Retina (tissue), 1 donor: ENCODE results near the gene GOSR2.
"Not testable (repeated sequence)": the region's sequence is repeated elsewhere in the genome, so short reads cannot be mapped to it uniquely, and the experiment has no call there.

Experiments
- DNase-seq: peaks from one replicate; pipeline ENCODE4 v3.0.0-alpha.2; 2016

The GOSR2 gene

GRCh38 chr17:46935658-46936266 lies 12.8 kb downstream of the GOSR2 start:
- DNase-seq: no peak

GRCh38 chr17:46940692-46941404 lies 17.9 kb downstream of the GOSR2 start:
- DNase-seq: peak; percentile 79

- peak; percentile 60 for DNase-seq
These were observed 19.7 kb downstream of the GOSR2 start for GRCh38 chr17:46942441-46943217.

DNA sequence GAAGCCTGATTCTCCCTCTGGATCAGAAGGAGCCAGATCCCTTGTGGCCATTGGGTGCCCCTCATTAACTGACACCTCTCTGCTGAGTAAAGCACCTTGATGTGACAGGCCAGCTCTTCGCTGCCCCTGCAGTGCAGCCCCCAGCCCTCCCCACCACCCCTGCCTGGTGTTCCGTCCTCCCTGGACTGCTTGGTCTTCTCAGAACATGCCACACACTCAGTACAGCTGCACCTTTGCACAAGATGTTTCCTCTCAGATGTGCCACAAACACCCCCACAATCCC lies 20.2 kb downstream of the GOSR2 start:
- DNase-seq: no peak

DNA sequence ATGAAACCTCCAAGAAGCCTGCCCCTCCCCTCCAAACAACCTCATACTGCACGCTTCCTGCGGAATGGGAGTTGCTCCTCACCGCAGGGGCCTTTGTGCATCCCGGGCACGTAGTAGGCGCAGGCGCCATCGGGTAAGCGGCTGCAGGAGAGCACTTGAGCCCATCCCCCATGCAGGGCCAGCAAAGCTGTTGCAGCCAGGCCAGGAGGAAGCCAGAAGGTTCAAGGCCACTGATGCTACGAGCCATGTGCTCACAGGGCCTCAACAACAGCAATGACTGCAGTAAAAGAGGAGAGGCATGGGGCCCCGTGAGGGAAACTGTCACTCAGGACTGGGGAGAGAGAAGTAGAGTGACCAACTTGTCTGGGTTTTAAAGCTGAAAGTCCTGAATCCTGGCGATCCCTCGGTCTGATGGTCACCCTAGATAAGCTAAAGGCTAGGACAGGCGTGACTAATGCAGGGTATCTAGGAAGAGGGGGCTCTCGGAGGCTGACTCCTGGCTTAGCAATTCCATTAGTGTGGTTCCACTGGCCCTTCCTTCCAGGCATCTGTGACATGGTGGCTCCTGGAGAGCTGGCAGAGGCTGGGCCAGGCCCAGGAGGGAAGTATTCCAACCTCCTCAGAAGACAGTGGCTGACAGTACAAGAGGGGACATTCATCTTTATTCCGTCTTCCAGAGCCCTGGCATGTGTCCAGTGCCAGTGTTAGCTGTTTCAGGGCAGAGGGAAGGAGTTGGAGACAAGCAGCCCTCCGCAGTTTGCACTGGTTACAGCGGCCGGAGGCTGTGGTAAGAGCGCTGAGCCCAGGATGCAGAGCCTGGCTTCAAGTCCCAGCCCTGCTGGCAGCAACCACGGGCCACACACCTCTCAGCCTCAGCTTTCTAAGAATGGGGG lies 20.8 kb downstream of the GOSR2 start:
- peak; percentile 55 for DNase-seq

GRCh38 chr17:46944931-46945330 lies 22.0 kb downstream of the GOSR2 start:
- no peak for DNase-seq

- DNase-seq: no peak
These were observed 24.3 kb downstream of the GOSR2 start for GRCh38 chr17:46947216-46947615.

GRCh38 chr17:46948544-46948943 lies 25.6 kb downstream of the GOSR2 start:
- no peak for DNase-seq

DNA sequence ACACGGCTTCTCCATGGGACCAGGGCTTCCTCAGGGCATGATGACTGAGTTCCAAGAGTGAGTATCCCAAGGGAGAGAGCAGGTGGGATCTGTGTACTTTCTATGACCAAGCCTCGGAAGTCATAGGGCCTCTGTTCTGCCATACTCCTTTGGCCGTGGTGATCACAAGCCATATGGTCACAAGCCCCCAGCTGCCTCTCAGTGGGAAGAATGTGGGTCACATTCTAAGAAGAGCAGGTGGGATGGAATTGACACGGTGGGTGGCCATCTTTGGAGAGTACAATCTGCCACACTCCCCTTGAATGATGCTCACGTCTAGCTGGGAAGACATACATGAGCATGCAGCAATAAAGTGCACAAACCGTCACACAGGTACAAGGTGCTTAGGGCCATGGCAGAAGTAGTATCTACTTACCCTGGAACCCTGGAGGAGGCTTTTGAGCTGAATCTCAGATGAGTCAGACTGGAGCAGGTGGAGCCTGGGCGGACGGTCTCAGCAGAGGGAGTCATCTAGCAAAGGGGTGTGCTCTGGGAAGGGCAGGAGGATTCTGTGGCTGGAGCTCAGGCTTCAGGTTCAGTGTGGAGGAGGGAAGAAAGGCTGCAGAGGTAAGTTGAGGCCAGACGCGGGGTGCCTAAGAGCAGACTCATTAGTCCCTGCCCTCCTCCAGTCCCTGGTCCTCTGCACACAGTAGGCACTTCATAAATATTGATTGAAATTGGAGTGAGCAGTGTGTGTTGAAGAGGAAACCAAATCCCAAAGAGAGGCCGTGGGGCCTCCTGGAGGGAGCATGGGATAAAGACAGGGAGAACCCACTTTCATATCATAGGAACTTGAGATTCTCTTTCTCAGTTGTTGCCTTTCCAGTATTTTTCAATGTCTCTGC lies 26.6 kb downstream of the GOSR2 start:
- no peak for DNase-seq

DNA sequence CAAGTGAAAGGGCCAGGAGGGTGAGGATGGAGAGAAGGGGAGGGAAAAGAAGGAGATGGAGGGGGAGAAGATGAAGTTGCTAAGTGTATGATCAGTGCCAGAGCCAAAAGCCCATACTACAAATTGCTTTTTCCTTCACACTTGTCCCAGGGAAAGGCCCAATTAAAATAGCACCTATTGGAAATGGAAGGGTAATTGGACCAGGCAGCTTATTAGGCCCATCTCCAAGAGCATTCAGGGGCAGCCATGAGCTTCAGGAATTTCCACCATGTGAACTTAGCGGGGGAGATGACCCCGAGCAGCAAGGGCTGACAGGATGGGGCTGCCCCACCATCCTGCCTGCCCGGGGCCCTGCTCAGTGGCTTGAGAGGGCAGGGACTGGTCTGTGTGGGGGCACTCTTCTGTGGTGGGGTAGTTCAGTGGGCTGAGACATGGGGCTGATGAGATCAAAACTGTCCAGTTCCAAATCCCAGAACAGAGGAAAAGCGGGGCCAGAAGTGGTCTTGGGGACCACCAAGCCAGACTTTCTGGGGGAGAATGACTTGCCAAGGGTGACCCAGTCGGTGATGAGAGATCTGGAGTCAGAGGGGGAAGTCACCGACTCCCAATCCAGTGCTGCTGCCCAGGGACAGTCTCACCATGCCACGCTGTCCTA lies 27.5 kb downstream of the GOSR2 start:
- no peak for DNase-seq

DNA sequence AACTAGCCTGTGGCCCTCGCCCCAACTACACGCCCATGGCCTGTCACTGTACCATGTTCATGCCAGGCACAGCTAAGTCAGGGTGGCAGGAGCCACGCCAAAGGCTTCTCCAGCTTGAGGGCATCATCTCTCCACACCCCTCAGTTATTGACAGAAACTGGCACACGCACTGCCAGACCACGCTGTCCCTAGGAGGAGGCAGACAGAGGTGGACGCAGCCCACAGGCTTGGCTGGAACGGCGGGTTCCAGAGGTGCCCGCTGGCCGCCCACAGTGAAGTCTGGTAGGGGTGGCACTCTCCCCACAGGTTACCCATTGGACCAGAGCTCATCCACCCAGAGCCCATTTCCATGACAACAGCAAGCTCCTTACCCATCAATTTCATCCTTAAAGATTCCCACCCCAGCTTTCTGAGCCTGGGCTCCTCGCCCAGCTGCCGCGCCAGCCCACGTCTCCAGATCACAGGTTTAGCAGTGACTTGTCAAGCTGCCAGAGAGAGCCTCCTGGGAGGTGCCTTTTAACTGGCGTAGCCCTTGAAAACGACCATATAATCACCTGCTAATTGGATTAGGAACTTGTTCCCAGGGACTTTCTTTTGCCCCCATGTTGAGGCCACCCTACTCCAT lies 28.1 kb downstream of the GOSR2 start:
- no peak for DNase-seq

- no peak for DNase-seq
These were observed 28.7 kb downstream of the GOSR2 start for GRCh38 chr17:46951706-46952105.

GRCh38 chr17:46952115-46952514 lies 29.2 kb downstream of the GOSR2 start:
- no peak for DNase-seq

DNA sequence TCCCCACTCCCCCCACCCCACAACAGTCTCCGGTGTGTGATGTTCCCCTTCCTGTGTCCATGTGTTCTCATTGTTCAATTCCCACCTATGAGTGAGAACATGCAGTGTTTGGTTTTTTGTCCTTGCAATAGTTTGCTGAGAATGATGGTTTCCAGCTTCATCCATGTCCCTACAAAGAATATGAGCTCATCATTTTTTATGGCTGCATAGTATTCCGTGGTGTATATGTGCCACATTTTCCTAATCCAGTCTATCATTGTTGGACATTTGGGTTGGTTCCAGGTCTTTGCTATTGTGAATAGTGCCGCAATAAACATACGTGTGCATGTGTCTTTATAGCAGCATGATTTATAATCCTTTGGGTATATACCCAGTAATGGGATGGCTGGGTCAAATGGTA lies 30.2 kb downstream of the GOSR2 start:
- DNase-seq: not testable (repeated sequence)

DNA sequence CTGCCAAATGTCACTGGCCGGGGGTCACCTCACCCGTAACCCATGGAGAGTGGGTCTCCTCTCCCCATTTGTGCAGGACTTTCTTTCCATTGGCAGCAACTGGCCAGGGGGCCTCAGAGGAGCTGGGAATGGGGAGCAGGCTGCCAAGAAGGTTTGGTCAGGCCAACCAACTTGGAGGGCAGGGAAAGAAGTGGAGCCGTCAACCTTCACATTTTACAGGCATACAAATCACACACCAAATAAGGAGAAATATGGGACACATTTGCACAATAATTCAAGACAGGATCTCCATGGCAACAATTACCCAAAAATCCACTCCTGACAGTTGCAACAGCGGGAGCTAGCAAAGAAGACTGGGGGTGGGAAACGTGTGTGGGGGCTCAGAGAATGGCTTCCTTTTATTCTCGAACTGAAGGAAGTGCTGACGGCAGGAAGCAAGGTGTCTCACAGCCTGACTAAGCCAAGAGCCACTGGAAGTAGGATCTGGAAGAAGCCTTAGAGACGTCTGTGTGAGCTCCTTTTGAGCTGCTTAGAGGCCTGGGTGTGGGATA lies 35.2 kb downstream of the GOSR2 start:
- DNase-seq: no peak

DNA sequence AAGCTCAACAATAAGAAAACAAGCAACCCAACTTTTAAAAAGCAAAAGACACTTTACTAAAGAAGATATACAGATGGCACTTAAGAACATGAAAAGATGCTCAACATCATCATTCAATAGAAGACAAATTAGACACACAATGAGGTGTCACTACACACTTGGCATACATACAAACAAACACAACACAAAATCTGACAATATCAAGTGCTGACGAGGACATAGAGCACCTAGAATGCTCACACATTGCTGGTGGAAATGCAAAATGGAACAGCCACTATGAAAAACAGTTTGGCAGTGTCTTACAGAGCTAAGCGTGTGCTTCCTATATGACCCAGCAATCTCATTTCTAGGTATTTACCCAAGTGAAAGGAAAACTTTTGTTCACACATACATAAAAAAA lies 37.2 kb downstream of the GOSR2 start:
- DNase-seq: no peak

DNA sequence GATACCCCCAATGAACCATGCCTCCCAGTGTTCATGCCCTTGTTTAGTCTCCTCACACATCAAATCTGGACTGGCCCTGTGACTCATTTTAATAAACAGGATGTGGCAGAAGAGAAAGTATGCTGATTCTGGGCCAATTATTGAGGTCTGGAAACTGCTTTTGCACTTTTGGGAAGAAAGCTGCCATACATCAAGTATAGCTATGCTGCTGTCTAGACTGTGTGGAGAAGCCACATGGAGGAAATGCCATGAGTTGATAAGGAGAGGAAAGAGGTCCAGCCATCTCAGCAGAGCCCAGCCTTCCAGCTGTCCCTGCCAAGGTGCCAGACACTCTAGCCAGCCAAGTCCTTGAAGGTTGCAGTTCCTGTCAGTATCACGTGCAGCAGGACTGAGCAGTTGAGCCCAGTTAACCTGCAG lies 39.4 kb downstream of the GOSR2 start:
- DNase-seq: no peak

DNA sequence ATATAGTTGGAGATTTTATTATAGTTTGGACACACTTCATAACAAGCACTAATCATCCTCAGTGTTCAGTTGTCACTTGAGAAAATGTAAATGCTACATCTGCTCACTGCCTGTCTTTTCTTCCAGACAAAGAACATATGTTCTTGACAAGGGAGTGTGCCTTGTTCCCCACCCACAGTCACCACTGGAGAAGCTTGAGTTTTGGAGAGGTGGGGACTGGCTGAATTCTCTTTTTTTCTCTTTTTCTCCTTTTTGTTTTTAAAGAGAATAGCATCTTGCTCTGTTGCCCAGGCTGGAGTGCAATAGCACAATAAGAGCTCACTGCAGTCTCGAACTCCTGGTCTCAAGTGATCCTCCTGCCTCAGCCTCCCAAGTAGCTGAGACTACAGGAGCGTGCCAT lies 40.6 kb downstream of the GOSR2 start:
- no peak for DNase-seq

GRCh38 chr17:46964315-46965265 lies 41.6 kb downstream of the GOSR2 start:
- no peak for DNase-seq
